Measurements from ENCODE around the gene TMEM81.

TMEM81 gene

DNA sequence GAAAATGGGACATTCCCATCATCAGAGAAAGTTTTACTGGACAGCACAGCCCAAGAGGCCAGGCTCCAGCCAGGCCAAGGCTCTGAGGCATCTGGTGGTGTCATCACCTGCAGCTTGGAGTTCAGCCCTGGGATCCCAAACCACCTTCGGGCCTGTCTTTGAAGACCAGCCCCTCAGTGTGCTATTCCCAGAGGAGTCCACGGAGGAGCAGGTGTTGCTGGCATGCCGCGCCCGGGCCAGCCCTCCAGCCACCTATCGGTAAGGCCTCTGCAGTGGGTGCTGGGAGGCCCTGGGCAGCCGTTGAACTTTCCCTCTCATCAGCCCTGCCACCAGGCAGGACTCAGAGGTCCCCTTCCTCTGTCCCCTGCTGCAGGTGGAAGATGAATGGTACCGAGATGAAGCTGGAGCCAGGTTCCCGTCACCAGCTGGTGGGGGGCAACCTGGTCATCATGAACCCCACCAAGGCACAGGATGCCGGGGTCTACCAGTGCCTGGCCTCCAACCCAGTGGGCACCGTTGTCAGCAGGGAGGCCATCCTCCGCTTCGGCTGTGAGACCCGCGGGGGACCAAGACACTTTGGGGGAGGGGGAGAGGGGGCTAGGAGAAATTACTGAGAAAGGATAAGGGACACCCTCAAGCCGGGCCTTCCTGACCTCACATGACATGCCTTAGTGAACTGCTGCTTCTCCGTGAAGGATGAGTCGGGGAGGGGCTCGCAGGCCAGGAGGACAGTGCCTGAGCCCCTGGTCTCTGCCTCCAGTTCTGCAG lies 26.3 kb downstream of the TMEM81 start:
- TF ChIP-seq, protein P1, sequence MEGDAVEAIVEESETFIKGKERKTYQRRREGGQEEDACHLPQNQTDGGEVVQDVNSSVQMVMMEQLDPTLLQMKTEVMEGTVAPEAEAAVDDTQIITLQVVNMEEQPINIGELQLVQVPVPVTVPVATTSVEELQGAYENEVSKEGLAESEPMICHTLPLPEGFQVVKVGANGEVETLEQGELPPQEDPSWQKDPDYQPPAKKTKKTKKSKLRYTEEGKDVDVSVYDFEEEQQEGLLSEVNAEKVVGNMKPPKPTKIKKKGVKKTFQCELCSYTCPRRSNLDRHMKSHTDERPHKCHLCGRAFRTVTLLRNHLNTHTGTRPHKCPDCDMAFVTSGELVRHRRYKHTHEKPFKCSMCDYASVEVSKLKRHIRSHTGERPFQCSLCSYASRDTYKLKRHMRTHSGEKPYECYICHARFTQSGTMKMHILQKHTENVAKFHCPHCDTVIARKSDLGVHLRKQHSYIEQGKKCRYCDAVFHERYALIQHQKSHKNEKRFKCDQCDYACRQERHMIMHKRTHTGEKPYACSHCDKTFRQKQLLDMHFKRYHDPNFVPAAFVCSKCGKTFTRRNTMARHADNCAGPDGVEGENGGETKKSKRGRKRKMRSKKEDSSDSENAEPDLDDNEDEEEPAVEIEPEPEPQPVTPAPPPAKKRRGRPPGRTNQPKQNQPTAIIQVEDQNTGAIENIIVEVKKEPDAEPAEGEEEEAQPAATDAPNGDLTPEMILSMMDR (IDR thresholded peaks at IDR 0.05; ENCODE audit: borderline replicate concordance, extremely low read depth, low read length, poor library complexity, severe bottlenecking), result no peak
- TF ChIP-seq EZH2 (IDR thresholded peaks at IDR 0.05; ENCODE audit: borderline replicate concordance, low read depth, low read length, severe bottlenecking), result no peak
- H3K4me2 ChIP-seq (ENCODE audit: insufficient read depth, low read length), result no peak overlapping the region

DNA sequence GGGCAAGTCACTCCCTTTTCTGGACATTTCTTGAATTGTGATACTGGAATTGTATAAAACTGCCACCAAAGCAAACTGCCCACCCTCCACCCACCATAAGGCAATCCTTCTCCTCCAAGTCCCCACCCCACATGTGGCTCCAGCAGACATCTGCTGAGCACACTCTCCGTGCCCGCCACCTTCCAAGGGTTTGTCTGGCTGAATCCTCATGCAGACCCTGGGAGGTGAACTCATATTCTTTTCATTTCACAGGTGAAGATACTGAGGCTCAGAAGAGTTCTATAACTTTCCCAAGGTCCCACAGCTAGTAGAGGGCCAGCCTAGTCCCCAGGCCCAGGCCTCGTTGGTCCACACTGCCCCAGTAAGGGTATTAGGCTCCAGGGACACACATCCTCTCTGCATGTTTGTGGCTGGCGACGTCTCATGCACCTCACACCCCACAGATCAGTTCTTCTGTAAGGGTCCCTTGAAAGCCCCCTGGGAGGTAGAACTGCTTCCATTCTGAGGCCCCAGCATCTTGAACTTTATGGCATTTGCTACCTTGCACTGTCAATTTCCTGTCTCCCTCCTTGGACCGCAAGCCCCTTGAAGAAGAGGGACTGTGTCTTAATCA lies 27.2 kb downstream of the TMEM81 start:
- H3K4me1 ChIP-seq (ENCODE audit: insufficient read depth, low read length), result peaks cover 4% of the 10 kb centered on the region
- no peak overlapping the region for H3K4me3 ChIP-seq (ENCODE audit: low read depth in 1 of 2, low read length in 2 of 2)
- H3K9ac ChIP-seq (ENCODE audit: low read depth, low read length), result no peak overlapping the region
- ATAC-seq (ENCODE audit: insufficient read depth, low read depth) (no peak), DNase-seq (no peak)
- H3K27me3 ChIP-seq (ENCODE audit: insufficient read depth, low read length, poor library complexity), result peaks cover 9% of the 10 kb centered on the region
- no peak overlapping the region for H3K4me2 ChIP-seq (ENCODE audit: insufficient read depth, low read length)
- no peak overlapping the region for H2AFZ ChIP-seq (ENCODE audit: low read depth, low read length)
- no peaks in the 10 kb centered on the region for H3K79me2 ChIP-seq (ENCODE audit: insufficient read depth, low read length)
- no peak for TF ChIP-seq EZH2 (IDR thresholded peaks at IDR 0.05; ENCODE audit: borderline replicate concordance, low read depth, low read length, severe bottlenecking)
- TF ChIP-seq, protein P1 (IDR thresholded peaks at IDR 0.05; ENCODE audit: borderline replicate concordance, extremely low read depth, low read length, poor library complexity, severe bottlenecking), result no peak
- H3K9me3 ChIP-seq (ENCODE audit: insufficient read depth, low read length, severe bottlenecking), result no peaks in the 10 kb centered on the region
- H3K36me3 ChIP-seq (ENCODE audit: insufficient read depth, low read length), result no peaks in the 10 kb centered on the region
- H4K20me1 ChIP-seq (ENCODE audit: insufficient read depth, low read length), result peaks cover 5% of the 10 kb centered on the region
- H3K27ac ChIP-seq (ENCODE audit: low read length), result no peak overlapping the region

More for the DNA sequence above, 26.3 kb downstream of the TMEM81 start:
- Histone ChIP-seq H3K9ac (ENCODE audit: low read depth, low read length) (no peak overlapping the region), H3K9me3 (ENCODE audit: insufficient read depth, low read length, severe bottlenecking) (no peaks in the 10 kb centered on the region), H3K27me3 (ENCODE audit: insufficient read depth, low read length, poor library complexity) (peaks cover 9% of the 10 kb centered on the region), H4K20me1 (ENCODE audit: insufficient read depth, low read length) (peaks cover 5% of the 10 kb centered on the region), H3K4me3 (ENCODE audit: low read depth in 1 of 2, low read length in 2 of 2) (no peak overlapping the region), H3K27ac (ENCODE audit: low read length) (no peak overlapping the region), H3K36me3 (ENCODE audit: insufficient read depth, low read length) (no peaks in the 10 kb centered on the region), H3K4me1 (ENCODE audit: insufficient read depth, low read length) (peaks cover 4% of the 10 kb centered on the region), H3K79me2 (ENCODE audit: insufficient read depth, low read length) (no peaks in the 10 kb centered on the region), H2AFZ (ENCODE audit: low read depth, low read length) (no peak overlapping the region)
- no peak for ATAC-seq (ENCODE audit: insufficient read depth, low read depth)
- DNase-seq, result no peak

DNA sequence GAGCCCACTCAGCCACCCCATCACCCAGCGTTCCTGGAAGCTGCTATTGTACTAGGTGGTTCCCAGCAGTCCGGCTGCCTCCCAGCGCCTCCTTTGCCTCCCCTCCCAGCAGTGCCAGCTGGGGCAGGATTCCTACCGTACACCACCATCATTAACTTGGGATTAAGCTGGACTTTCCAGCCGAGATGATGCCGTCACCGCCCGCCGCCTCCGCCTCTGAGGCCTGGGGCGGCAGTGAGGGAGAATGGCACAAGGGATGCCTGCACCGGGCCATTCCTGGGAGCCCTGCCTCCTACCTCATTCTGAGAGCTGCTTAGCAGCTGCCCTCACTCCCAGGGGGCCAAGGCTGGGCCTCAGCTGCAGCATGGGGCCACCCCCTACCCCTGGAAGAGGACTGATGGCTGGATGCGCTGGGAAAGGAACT lies 28.1 kb downstream of the TMEM81 start:
- H3K36me3 ChIP-seq (ENCODE audit: insufficient read depth, low read length), result no peaks in the 10 kb centered on the region
- no peak overlapping the region for H3K4me2 ChIP-seq (ENCODE audit: insufficient read depth, low read length)
- no peak overlapping the region for H2AFZ ChIP-seq (ENCODE audit: low read depth, low read length)
- H3K27ac ChIP-seq (ENCODE audit: low read length), result no peak overlapping the region
- H3K79me2 ChIP-seq (ENCODE audit: insufficient read depth, low read length), result no peaks in the 10 kb centered on the region
- peaks cover under 1% of the 10 kb centered on the region for H3K4me1 ChIP-seq (ENCODE audit: insufficient read depth, low read length)
- no peak overlapping the region for H3K4me3 ChIP-seq (ENCODE audit: low read depth in 1 of 2, low read length in 2 of 2)
- TF ChIP-seq, protein P1 (IDR thresholded peaks at IDR 0.05; ENCODE audit: borderline replicate concordance, extremely low read depth, low read length, poor library complexity, severe bottlenecking), result no peak
- no peak for TF ChIP-seq EZH2 (IDR thresholded peaks at IDR 0.05; ENCODE audit: borderline replicate concordance, low read depth, low read length, severe bottlenecking)
- no peaks in the 10 kb centered on the region for H3K9me3 ChIP-seq (ENCODE audit: insufficient read depth, low read length, severe bottlenecking)
- H3K9ac ChIP-seq (ENCODE audit: low read depth, low read length), result no peak overlapping the region
- peaks cover 8% of the 10 kb centered on the region for H4K20me1 ChIP-seq (ENCODE audit: insufficient read depth, low read length)
- peaks cover 17% of the 10 kb centered on the region for H3K27me3 ChIP-seq (ENCODE audit: insufficient read depth, low read length, poor library complexity)
- ATAC-seq (ENCODE audit: insufficient read depth, low read depth) (no peak), DNase-seq (no peak)
